DMS114 treated with DMSO at 0.1 percent for 48 hours (cell line): ENCODE measurements around the gene PTPRG.

Experiments
- DNase-seq: peaks from one replicate; lab custom pipeline; 2025; ENCODE audit not compliant: unreplicated experiment; lab: John Stamatoyannopoulos, UW

The PTPRG gene

DNA sequence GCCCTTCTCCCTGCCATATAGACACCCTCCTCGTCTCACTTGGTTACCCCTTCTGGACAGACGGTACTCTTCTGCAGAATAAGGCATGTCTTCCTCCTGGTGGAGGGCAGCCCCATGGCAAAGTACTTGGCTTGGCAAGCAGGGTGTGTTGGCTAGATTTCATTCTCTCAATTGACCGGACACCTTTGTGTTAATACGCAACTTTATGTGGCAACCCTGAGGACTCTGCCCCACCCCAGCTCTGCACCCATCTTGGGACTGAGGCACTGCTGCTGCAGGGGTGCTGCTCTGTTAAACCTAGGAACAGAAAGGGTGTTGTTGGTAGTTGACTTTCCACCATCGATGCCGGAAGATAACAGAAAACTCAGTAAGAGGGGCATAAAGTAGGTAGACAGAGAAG is 55.2 kb downstream of the PTPRG start:
- no peak for DNase-seq

DNA sequence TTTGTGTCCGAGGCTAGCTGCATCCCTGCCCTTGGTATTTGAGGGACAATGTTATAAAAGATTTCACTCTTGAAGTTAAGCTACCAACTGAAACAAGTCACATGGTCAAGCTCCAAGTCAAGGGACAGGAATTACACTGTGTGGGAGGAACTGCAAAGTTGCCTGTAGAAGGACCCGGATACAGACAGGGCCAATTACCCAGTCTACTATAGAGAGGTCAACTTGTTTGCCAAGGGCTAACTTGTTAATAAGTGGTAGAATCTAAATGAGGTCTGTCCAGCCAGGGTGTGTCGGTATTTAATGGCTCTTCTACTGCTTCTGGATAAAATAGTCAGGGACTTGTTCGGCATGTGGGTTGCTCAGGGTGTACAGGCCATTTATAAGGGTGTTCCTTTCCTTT is 55.7 kb downstream of the PTPRG start:
- DNase-seq, result no peak

DNA sequence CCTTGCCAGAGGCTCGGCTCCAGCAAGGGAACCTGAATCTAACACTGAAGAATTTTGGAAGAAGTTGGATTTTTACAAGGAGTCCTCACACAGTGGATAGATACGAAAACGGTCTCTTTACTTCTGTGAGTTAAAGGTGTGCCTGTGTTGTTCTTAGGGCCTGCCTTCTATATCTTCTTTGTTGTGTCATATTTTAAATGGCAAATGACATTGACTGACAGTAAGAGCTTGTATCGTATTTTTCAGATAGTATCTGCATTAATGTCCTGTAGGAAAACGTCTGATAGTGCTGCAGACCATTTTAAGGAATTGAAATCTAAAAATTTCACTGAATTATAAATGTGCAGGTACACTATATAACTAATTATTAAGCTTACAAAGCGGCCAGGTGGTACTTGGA is 56.3 kb downstream of the PTPRG start:
- no peak for DNase-seq

DNA sequence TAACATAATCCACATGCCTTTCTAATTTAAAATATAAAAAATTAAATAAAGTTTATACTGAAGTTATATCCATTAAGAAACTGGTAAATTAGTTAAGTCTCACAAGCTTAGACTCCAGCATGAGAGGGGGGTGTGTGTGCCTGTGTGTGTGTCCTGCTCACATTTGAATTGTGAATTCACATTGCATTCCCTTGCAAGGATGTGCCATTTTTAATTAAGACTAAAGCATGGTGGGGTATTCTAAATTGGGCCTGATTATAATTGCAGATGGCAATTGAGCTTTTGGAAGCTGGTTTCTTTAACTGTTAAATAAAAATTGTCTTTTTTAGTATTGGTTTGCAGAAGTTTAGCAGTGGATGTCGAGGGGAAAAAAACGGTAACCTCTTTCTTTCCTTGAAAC is 56.9 kb downstream of the PTPRG start:
- no peak for DNase-seq

DNA sequence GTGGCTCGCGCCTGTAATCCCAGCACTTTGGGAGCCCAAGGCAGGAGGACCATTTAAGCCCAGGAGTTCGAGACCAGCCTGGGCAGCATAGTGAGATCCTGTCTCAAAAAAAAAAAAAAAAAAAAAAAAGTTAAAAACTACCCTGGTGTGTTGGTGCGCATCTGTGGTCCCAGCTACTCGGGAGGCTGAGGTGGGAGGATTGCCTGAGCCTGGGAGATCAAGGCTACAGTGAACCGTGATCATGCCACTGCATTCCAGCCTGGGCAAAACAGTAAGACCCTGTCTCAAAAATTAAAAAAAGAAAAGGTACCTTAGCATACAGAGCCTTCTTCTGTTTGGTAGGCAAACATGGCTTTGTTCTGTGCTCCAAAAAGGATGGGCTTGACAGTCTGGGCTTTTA is 57.5 kb downstream of the PTPRG start:
- DNase-seq, result no peak

DNA sequence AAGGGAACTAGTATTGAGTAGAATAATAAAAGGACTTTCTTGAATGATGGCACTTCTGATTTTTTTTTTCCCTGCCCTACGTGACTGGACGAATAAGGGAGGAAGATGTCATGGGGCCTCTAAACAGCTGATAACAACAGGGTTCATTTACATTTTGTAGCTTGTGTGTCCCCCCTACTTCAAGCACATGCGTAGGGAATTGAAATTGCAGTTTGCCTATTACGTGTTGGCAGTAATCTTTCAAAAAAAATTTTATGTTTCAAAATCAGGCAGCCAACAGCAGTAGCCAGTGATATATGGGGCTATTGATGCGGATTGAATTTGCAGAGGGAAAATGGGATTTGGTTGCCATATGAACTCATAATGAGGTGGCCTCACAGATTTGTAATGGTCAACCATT is 58.7 kb downstream of the PTPRG start:
- no peak for DNase-seq

DNA sequence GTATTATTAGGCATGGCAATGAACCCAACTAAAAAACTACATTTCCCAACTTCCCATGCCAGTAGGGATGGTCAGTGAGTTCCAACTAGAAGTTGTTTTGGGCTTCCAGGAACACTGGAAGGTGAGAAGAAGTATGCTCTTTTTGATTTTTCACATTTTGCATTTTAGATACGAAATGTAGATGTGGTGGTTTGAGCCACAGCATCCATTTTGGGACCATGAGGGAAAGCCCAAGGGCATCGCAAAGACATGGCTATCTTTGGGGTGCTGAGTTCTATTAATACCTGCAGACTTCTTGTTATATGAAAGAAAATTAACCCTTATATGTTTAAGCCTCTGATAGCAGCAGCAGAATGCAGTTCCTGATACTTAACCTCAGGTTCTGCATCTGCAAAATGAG is 62.9 kb downstream of the PTPRG start:
- DNase-seq, result no peak

DNA sequence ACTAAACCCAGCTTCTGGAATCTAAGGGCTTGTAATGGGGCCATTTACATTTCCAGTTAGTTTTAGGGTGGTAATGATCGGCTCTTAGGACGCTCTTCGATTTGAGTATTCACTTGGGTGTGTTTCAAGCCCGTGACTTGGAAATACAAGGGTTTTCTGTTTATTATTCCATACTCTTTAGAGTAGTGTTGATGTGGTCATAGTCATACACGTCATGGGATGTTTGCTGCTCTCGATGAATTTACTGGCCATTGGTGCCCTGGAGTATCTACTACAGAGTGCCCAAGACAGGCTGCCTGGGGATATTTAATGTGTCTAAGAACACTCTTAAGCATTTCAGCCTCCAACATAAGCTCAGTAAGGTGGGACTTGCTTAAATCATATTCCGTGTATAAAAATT is 64.1 kb downstream of the PTPRG start:
- no peak for DNase-seq

DNA sequence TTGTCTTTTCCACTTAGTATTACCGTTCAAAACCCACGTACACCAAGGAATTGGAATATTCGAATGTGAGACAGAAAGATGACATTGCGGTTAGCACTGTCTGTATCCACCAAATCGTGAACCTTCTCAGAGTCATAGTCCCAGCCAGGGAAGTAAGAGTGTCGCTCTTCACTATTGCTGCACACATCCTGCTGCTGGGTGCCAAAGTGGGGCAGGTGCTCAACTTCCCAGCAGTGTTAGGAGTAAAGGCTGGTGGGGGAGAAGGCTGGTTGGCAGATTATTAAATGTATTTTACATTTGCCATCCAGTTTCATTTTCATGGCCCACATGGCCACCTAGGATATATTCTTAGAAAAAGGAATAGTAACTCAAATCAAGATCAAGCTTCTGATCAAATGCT is 65.1 kb downstream of the PTPRG start:
- no peak for DNase-seq

DNA sequence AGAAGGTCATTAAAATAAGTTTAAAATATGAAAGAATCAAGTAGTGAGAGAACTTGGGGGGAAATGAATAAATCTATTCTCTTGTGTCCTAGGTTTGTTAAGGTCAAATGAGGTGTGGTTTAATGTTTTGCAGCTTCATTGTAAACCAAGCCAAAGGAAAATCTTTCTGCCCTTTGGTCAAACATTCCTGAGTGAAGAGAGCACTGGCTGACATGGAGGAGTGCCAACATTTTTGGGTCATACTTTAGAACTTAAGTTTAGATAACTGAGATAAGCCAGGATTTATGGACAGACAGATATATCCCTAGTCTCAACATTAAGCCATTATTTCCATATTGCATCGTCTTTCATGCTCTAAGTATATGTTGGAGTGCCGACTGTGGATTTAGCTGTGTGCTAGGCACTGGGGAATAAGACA is 66.4 kb downstream of the PTPRG start:
- no peak for DNase-seq

DNA sequence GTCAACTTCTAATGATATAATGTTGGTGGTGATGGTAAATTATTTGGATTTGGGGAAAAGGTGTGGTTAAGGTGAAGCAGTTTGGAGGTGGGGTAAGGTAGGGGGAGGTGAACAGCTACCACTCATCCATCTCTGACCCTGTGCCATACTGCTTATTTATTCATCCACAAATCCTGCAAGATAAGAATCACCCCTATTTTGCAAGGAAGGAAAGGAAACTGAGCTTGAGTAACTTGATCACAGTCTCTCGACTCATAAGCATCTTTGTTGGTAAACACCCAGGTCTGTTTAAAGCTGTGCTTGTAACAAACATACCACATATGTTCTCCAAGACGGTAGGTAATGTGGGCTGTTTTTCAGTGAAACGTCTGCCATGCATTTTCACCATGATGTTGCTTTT is 67.3 kb downstream of the PTPRG start:
- no peak for DNase-seq

DNA sequence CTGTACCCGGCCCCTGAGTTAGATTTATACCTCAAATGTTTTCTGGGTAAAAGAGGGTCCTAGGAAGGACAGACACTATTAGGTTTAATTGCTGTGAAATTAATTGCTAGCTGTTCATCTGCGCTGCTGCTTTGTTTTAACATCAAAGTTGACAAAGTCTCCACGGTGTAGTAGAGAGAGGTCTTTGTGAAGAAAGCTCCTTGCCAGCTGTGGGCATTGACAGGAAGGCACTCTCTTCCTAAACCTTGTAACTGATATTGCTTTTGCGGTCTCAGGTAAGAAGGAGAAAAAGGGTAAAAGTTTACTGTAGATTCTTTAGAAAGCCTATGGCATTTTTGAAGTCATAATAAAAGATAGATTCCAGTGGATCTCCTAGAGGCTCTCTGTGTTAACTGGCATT is 68.1 kb downstream of the PTPRG start:
- no peak for DNase-seq

DNA sequence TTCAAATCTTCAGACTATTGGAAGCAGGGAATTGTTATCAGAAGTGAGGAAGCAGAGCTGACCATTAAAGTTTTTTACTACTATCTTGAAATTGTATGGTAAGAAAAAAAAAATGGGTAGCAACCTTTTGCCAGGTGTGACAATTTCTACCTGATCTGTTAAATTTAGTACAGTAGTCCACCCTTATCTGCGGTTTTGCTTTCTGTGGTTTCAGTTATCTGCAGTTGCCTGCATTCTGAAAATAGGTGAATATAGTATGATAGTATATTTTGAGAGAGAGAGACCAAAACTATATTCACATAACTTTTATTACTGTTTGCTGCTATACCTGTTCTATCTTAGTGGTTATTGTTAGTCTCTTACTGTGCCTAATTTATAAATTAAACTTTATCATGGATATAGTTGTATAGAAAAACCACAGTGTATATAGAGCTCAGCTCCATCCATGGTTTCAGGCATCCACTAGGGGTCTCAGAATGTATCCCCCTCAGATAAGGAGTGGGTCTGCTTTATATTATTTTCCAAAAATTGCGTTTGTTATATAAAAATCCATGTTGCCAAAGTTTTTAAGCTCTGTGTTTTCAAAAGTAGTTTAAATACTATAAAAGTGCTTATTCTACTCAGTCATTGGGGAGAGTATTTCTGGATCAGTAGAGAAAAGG is 69.9 kb downstream of the PTPRG start:
- no peak for DNase-seq

DNA sequence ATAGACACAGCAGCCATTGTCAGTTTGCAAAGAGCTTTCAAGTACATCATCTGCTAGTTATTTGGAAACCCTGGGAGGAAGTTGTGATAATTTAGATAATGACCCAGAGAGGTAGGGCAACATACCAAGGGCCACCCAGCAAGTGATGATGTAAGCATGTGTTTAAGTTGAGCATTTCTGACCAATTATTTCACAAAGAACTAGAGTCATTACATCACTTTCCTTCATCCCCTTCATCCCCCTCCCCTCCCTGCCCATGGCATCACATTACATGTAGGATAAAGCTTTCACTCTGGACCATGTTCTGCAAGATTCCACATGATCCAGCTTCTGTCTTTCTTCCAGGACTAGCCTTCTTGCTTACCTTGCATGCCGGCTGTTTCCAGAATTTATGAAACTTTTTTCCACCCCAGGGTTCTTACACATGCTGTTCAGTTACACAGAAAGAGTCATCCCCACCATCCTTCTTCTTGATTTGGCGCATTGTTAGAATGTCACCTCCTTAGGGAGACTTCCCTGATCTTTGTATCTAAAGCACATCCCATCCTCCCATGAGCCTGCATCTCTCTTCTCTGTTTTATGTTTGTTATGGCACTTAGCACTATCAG is 71.3 kb downstream of the PTPRG start:
- no peak for DNase-seq

DNA sequence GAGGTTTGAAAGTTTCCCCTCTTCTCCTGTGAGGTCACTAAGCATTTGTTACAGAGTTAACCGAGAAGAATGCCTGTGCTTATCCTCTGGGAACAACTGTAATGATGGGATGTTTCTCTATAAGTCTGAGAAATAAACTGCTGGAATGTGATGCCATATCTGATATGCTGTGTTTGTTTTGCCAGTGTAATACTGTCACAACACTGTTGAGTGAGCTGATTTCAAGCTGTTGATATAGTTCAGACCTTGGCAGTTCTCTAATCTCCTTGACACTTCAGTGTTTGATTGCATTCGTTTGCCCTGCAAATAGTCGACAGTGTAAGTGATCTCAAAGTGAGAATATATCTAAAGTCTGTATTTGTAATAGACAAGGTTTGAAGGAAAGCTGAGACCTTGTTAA is 73.3 kb downstream of the PTPRG start:
- DNase-seq, result no peak

DNA sequence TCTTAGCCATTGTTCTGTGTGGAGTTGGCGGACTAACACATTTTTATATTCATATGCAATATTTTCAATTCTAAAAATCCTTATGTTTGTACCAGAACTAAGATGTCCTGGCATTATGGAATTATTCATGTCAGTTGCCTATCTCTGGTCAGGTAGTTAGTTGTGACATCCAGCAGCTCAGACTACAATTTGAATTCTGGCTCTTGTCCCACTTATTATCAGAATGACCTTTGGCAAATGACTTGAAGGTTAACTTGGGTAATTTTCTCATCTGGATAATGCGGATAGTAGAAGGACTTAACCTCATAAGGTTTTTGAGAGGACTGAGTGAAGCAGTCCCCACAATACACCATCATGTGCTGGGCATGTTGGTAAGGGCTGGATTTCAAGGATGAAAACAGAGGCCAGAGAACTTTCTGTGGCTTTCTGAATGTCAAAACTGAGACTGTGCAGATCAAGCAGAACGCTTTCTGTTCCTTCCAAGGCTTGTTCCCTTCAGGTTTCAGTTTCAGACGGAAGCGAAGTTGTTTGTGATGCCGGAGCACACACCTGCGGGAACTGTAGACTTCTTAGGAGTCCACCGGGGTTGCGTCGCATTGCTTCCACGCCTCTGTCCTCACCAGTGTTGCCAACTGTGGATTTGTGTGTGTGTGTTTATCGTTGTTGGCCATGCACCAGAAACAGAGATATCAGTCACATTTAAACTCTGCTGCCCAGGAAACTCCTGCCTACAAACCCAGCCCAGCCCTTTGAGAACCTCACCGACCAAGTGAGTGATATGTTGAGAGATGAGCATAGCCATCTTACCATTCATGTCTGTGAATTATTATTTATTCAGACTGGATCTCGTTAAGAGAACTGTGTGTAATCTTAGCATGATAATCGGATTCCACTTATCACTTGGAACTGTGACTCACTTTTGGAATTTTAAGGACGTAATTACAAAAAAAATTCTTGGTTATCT is 76.0 kb downstream of the PTPRG start:
- no peak for DNase-seq

DNA sequence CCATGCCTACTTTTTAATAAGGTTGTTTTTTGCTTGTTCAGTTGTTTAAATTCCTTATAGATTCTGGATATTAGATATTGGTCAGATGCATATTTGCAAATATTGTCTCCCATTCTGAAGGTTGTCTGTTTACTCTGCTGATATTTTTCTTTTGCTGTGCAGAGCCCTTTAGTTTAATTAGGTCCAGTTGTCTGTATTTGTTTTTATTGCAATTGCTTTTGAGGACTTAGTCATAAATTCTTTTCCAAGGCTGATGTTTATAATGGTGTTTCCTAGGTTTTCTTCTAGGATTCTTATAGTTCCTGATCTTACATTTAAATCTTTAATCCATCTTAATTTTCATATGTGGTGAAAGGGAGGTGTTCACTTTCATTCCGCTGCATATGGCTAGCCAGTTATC is 77.4 kb downstream of the PTPRG start:
- DNase-seq, result no peak

DNA sequence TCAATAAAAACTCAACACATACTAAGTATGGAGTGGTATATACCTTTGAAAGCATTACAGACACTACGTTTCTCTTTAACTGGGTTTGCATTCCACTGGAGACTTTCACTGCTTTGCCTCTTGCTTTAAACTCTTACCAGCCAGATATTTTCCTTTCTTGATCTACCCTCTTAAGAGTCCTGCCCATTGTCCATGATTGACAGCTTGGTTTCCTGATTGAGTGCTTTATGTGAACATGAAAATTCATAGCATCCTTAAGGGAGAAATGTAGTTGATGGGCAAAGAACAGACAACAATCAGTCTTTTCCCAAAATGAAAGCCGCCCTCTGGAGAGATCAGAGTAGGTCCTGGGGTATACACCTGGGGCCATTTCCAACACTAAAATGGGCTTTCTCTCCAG is 78.6 kb downstream of the PTPRG start:
- no peak for DNase-seq

DNA sequence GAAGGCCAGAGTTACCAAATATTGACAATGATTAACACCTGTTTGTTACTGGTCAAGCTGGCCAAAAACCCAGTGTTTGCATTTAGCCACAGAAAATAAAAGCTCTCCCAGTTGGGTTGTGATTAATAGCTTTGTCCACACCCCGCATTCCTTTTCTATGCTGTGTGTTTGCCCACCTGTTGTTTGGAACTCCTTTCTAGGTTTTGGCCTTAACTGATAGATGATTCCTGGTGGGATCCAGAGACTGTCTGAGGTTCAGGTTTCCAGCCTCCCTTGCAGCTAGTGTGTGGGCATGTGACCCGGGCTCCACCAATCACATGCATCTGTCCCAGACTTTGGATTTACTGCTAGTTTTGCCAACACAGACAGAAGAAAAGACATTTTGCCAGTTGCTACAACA is 83.8 kb downstream of the PTPRG start:
- no peak for DNase-seq

DNA sequence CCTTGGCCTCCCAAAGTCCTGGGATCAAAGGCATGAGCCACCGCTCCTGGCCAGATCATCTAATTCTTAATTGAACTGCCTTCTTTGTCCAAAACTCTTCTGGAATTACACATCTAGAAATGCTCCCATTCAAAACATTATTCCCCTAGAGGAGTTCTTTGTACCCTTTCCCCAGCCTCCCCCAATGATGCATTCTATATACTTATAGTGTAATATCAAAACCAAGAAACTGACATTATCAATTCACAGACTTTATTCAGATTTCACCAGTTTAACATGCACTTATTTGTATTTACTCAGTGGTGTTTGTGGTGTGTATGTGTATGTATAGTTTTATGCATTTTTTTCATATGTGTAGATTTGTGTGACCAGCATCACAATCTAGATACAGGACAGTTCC is 85.0 kb downstream of the PTPRG start:
- DNase-seq, result no peak

DNA sequence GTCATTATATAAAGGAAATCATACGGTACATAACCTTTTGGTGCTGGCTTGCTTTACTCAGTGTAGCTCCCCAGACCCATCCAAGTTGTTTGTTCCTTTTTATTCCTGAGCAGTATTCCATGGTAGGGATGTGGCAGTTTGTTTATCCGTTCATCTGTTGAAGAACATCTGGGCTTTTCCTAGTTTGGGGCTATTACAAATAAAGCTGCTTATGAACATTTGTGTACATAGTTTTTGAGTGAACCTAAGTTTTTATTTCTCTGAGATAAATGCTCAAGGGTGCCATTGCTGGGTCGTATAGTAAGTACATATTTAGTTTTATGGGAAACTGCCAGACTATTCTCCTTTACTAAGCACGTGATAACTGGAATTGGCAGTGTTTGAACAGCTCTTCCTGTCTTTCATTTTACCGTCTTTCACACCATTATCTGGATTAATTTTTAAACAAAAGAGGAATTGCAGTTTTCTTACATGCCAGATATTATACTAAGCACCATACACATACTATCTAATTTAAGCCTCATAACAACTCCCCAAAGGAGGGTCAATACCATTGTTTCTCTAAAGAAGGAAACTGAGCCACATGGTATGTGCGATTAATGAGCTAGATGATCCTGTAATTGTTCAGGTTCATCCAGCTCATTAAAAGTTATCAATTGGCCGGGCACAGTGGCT is 85.6 kb downstream of the PTPRG start:
- no peak for DNase-seq

DNA sequence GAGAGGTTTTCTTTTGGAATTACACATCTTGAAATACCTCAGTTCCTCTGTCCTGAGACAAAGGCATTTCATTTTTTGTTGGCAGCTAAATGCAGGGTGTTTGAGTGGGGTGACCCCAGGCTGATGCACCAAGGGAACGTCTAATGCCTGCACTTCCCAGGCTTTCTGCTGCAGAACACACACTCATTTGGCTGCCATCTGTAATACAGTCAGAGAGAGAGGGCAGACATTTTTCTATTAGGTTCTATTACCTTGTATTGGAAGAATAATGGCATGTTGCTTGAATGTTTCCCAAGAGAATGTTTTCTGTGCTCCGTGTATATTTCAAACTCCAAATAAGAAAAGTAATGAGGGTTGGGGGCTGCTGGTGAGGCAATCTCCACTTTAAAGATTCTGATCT is 87.1 kb downstream of the PTPRG start:
- no peak for DNase-seq
